Measurements from ENCODE around the gene FOSL2.

DNA sequence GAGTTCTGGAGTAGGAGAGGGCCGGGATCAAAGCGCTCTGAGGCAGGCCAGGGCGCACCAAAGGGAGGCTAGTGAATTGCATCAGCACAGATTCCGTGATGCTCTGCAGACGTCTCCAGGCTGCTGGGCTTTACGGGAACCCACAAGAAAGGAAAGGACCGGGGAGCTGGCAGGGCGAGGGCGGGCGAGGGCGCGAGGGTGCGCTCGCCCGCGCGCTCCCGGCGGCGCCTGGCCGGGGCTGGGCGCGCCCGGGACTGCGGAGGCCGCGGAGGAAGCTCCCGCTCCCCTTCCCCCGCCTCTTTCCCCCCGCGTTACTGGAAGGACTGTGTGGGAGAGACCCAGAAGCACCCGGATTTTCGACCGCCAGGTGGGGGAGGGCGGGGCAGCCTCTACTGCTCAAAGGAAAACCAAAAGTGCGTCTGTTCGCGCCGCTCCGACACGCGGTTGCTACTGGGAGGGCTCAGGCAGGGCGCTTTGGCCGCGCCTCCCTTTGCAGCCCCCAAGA is 2.4 kb upstream of the FOSL2 start:
- TF ChIP-seq ZNF274 (IDR thresholded peaks at IDR 0.05; ENCODE audit: low read depth, low read length) (no peak), SUZ12 (IDR thresholded peaks at IDR 0.05; ENCODE audit: extremely low read depth, insufficient read depth, insufficient read length) (no peak)
